Ishikawa (cell line): ENCODE measurements around the gene WDR6.

Experiments
- CEBPB ChIP-seq: IDR thresholded peaks from 2 replicates; pipeline ENCODE4 v1.6.1; 2012
- EGR1 ChIP-seq: IDR thresholded peaks from 2 replicates; pipeline ENCODE4 v1.6.1; 2012
- EP300 ChIP-seq: IDR thresholded peaks from 2 replicates; pipeline ENCODE4 v1.6.1; 2012; ENCODE audit warnings: borderline replicate concordance
- FOXM1 ChIP-seq: IDR thresholded peaks from 2 replicates; pipeline ENCODE4 v1.6.1; 2012; ENCODE audit warnings: low read depth, borderline replicate concordance
- MAX ChIP-seq: IDR thresholded peaks from 2 replicates; pipeline ENCODE4 v1.6.1; 2012
- NFIC ChIP-seq: IDR thresholded peaks from 2 replicates; pipeline ENCODE4 v1.6.1; 2012
- RAD21 ChIP-seq: IDR thresholded peaks from 2 replicates; pipeline ENCODE4 v1.6.1; 2012; ENCODE audit warnings: low read depth
- TCF12 ChIP-seq: IDR thresholded peaks from 2 replicates; pipeline ENCODE4 v1.6.1; 2012; ENCODE audit warnings: low read depth
- YY1 ChIP-seq: IDR thresholded peaks from 2 replicates; pipeline ENCODE4 v1.6.1; 2012; ENCODE audit warnings: low read depth
- TF ChIP-seq, protein P1 (sequence below): IDR thresholded peaks from 2 replicates; pipeline ENCODE4 v1.6.1; 2012; ENCODE audit warnings: low read depth, mild to moderate bottlenecking

DNA sequence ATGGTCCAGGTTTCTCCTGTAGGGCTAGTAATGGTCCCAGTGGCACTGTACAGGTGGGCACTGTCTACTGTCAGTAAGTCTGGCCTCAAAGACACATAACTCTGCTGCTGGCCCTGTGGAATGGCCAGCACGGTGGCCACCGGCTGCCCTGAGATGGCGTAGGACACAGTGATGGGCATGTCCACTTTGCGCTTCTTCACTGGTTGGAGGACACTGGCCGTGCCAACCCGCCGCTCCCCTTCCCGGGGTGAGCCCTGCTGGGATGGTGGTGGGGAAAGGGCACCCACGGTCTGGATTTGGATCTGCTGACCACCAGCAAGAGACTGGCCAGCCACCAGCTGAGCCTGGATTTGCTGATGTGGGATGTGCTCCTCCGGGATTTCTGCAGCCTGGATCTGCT, 50.1 kb downstream of the WDR6 start:
- TF ChIP-seq NFIC (no peak), MAX (no peak), RAD21 (no peak), CEBPB (no peak), FOXM1 (no peak), TCF12 (no peak), YY1 (no peak), EP300 (no peak), EGR1 (no peak)
- TF ChIP-seq, protein P1, sequence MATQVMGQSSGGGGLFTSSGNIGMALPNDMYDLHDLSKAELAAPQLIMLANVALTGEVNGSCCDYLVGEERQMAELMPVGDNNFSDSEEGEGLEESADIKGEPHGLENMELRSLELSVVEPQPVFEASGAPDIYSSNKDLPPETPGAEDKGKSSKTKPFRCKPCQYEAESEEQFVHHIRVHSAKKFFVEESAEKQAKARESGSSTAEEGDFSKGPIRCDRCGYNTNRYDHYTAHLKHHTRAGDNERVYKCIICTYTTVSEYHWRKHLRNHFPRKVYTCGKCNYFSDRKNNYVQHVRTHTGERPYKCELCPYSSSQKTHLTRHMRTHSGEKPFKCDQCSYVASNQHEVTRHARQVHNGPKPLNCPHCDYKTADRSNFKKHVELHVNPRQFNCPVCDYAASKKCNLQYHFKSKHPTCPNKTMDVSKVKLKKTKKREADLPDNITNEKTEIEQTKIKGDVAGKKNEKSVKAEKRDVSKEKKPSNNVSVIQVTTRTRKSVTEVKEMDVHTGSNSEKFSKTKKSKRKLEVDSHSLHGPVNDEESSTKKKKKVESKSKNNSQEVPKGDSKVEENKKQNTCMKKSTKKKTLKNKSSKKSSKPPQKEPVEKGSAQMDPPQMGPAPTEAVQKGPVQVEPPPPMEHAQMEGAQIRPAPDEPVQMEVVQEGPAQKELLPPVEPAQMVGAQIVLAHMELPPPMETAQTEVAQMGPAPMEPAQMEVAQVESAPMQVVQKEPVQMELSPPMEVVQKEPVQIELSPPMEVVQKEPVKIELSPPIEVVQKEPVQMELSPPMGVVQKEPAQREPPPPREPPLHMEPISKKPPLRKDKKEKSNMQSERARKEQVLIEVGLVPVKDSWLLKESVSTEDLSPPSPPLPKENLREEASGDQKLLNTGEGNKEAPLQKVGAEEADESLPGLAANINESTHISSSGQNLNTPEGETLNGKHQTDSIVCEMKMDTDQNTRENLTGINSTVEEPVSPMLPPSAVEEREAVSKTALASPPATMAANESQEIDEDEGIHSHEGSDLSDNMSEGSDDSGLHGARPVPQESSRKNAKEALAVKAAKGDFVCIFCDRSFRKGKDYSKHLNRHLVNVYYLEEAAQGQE = no peak
